NB4 (cell line): ENCODE measurements around the gene SLX4.

ENCODE experiments used
- POLR2A ChIP-seq: IDR thresholded peaks from 2 replicates; pipeline ENCODE4 v1.6.1; 2011; ENCODE audit warnings: mild to moderate bottlenecking; ENCODE audit not compliant: insufficient read length; ENCODE audit errors: extremely low read depth
- TF ChIP-seq, protein P1 (sequence below): IDR thresholded peaks from one replicate; pipeline ENCODE4 v1.5.1; 2012; ENCODE audit warnings: low read depth, low read length

DNA sequence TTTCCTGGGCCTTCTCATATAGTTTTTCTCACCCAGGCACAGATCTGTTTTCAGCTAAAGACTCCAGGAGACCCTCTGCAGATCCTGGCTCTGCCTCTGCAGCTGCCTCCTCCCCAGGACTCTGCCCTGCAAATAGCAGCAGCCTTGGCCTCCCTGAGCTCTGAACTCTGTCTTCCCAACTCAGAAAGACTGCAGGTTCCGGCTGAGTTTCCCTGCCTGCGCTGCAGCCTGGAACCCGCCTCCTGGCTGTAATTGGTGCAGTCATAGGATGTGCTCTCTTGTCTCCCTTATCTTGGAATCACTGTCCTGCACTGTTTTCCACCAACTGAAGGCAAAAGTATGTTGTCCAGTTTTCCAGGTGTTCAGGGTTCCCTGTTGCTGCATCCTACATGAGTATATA is 28.8 kb upstream of the SLX4 start:
- TF ChIP-seq, protein P1, sequence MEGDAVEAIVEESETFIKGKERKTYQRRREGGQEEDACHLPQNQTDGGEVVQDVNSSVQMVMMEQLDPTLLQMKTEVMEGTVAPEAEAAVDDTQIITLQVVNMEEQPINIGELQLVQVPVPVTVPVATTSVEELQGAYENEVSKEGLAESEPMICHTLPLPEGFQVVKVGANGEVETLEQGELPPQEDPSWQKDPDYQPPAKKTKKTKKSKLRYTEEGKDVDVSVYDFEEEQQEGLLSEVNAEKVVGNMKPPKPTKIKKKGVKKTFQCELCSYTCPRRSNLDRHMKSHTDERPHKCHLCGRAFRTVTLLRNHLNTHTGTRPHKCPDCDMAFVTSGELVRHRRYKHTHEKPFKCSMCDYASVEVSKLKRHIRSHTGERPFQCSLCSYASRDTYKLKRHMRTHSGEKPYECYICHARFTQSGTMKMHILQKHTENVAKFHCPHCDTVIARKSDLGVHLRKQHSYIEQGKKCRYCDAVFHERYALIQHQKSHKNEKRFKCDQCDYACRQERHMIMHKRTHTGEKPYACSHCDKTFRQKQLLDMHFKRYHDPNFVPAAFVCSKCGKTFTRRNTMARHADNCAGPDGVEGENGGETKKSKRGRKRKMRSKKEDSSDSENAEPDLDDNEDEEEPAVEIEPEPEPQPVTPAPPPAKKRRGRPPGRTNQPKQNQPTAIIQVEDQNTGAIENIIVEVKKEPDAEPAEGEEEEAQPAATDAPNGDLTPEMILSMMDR: no peak
- no peak for TF ChIP-seq POLR2A
